Measurements from ENCODE around the gene FLT3LG.
A peak's percentile ranks its signal among the peaks of the same experiment; 100 is the strongest.

Gene FLT3LG

GRCh38 chr19:49474542-49474924 lies 518 bp downstream of the FLT3LG start:
- no peak for DNase-seq (ENCODE audit: low read depth in 1 of 2, low spot score in 1 of 2)
- in situ Hi-C loops (cut with HindIII; ENCODE audit: low pct_unique_long_range_greater_than_20kb, low sequenced_read_pairs) = no loop called here
- no peak for TF ChIP-seq JUND (IDR thresholded peaks at IDR 0.05; ENCODE audit: low read depth)

- in situ Hi-C loops (cut with HindIII; ENCODE audit: low pct_unique_long_range_greater_than_20kb, low sequenced_read_pairs) = no loop called here
- no peak for TF ChIP-seq JUND (IDR thresholded peaks at IDR 0.05; ENCODE audit: low read depth)
- no peak for DNase-seq (ENCODE audit: low read depth in 1 of 2, low spot score in 1 of 2)
These were observed 1.3 kb downstream of the FLT3LG start for GRCh38 chr19:49475191-49475917.

- no peak for TF ChIP-seq JUND (IDR thresholded peaks at IDR 0.05; ENCODE audit: low read depth)
- peak; percentile 38 to 60 for DNase-seq (ENCODE audit: low read depth in 1 of 2, low spot score in 1 of 2)
- in situ Hi-C loops (cut with HindIII; ENCODE audit: low pct_unique_long_range_greater_than_20kb, low sequenced_read_pairs) = no loop called here
These were observed 2.2 kb downstream of the FLT3LG start for GRCh38 chr19:49475995-49476880.

DNA sequence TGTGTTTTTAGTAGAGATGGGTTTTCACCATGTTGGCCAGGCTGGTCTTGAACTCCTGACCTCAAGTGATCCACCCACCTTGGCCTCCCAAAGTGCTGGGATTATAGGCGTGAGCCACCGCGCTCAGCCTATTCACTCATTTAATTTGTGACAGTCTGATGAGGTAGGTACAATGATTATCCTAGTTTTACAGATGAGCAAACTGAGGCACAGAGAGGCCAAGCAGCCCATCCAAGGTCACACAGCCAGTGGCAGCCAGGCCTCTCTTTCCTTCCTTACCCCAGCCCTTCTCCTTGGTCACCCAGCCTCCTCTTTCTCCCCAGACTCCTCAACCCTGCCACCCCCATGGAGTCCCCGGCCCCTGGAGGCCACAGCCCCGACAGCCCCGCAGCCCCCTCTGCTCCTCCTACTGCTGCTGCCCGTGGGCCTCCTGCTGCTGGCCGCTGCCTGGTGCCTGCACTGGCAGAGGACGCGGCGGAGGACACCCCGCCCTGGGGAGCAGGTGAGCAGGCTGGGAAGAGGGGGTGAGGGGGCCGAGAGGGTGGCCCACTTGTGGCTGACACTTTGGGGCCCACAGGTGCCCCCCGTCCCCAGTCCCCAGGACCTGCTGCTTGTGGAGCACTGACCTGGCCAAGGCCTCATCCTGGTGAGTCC lies 6.1 kb downstream of the FLT3LG start:
- in situ Hi-C loops (cut with HindIII; ENCODE audit: low pct_unique_long_range_greater_than_20kb, low sequenced_read_pairs) = no loop called here
- no peak for DNase-seq (ENCODE audit: low read depth in 1 of 2, low spot score in 1 of 2)
- TF ChIP-seq JUND (IDR thresholded peaks at IDR 0.05; ENCODE audit: low read depth) = no peak

DNA sequence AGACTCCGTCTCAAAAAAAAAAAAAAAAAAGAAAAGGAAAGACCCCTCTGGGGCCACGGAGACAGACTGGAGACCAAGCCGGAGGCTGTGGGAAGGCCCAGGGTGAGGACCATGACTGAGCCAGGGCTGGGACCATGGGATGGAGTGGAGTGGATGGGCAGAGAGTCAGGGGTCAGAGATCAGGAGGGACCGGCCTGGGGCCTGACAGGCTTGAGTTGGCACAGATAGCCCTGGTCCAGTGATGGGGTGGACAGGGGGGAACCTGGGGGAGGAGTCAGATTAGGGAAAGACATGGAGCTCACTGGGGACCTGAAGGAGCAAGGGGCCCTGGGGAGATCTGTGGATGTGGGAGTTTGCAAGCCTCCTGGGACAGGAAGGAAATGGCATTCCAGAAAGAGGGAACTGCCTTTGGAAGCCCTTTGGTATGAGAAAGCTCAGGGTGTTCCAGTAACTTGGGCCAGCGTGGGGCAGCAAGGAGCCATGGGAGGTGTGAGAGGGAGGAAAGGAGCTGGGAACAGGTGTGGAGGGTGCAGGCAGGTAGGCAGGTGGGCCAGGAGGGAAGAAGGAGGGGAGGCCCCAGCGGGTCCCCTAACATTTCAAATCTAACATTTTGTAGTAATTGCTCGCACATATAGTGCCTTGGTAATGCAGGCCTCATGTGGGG lies 7.1 kb downstream of the FLT3LG start:
- in situ Hi-C loops (cut with HindIII; ENCODE audit: low pct_unique_long_range_greater_than_20kb, low sequenced_read_pairs) = no loop called here
- no peak for DNase-seq (ENCODE audit: low read depth in 1 of 2, low spot score in 1 of 2)
- TF ChIP-seq JUND (IDR thresholded peaks at IDR 0.05; ENCODE audit: low read depth) = no peak

DNA sequence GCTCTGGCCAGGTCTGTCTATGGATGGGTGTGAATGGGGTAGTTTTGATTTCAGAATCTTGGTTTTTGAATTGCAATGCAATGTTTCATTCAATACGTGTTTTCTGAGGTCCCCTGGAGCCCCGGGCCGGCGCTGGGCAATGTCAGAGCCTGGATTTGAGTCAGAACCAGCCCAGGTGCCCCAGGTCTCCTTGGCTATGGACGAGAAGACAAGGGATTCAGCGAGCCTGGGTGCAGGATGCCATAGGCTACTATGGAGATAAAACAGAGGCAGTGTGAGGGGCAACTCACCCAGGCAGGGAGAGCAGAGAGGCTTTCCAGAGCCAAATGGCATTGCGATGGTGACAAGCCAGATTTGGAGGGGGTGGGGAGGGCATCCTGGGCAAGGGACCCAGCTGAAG lies 12.2 kb downstream of the FLT3LG start:
- no peak for TF ChIP-seq JUND (IDR thresholded peaks at IDR 0.05; ENCODE audit: low read depth)
- DNase-seq (ENCODE audit: low read depth in 1 of 2, low spot score in 1 of 2) = no peak
- in situ Hi-C loops (cut with HindIII; ENCODE audit: low pct_unique_long_range_greater_than_20kb, low sequenced_read_pairs) = no loop called here

GRCh38 chr19:49486710-49487276 lies 12.8 kb downstream of the FLT3LG start:
- in situ Hi-C loops (cut with HindIII; ENCODE audit: low pct_unique_long_range_greater_than_20kb, low sequenced_read_pairs) = no loop called here
- no peak for TF ChIP-seq JUND (IDR thresholded peaks at IDR 0.05; ENCODE audit: low read depth)
- DNase-seq (ENCODE audit: low read depth in 1 of 2, low spot score in 1 of 2) = no peak

- TF ChIP-seq JUND (IDR thresholded peaks at IDR 0.05; ENCODE audit: low read depth) = no peak; the same call in 1 of the 2 replicates
- in situ Hi-C loops (cut with HindIII; ENCODE audit: low pct_unique_long_range_greater_than_20kb, low sequenced_read_pairs) = no loop called here
- DNase-seq (ENCODE audit: low read depth in 1 of 2, low spot score in 1 of 2) = peak; percentile 83 to 99
These were observed 13.4 kb downstream of the FLT3LG start, which contains the start of gene RPL13A for GRCh38 chr19:49487277-49488045. Gene RPL13A, plus strand, starts transcription at chr19:49487608. Its CDS starts 22 bp downstream, at chr19:49487630.

GRCh38 chr19:49488046-49488862 lies 14.2 kb downstream of the FLT3LG start:
- TF ChIP-seq JUND (IDR thresholded peaks at IDR 0.05; ENCODE audit: low read depth) = no peak
- no peak for DNase-seq (ENCODE audit: low read depth in 1 of 2, low spot score in 1 of 2)
- in situ Hi-C loops (cut with HindIII; ENCODE audit: low pct_unique_long_range_greater_than_20kb, low sequenced_read_pairs) = no loop called here

GRCh38 chr19:49488863-49489537 lies 15.0 kb downstream of the FLT3LG start:
- in situ Hi-C loops (cut with HindIII; ENCODE audit: low pct_unique_long_range_greater_than_20kb, low sequenced_read_pairs) = no loop called here
- no peak for DNase-seq (ENCODE audit: low read depth in 1 of 2, low spot score in 1 of 2)
- no peak for TF ChIP-seq JUND (IDR thresholded peaks at IDR 0.05; ENCODE audit: low read depth)

Measured in T47D (cell line).